Esophagus mucosa (tissue), 1 donor: ENCODE measurements around the gene CTNNA3. TPM values are rescaled to one million over a fixed set of nuclear protein-coding genes. Genes with fewer than 3 reads are reported as not detected.

Experiments
- ATAC-seq: fragments of 200-7000 bp; cut with Tn5 transposase; one replicate; pipeline ENCODE4 v1.9.1; 2020
- total RNA-seq: library from RNA; stranded (reverse); gene quantifications from one replicate; pipeline ENCODE4 v1.2.4, GENCODE V29; 2023
- donor health status: DM: yes; HTN: yes; CAD: no.

Gene CTNNA3
- total RNA-seq, 1 donor from 2014 or later: not detected

- ATAC-seq: no peak
Measured at GRCh38 chr10:66627156-66627555, 1068.8 kb downstream of the CTNNA3 start.

GRCh38 chr10:66625709-66626590 is 1070.0 kb downstream of the CTNNA3 start:
- ATAC-seq: no peak

GRCh38 chr10:66622050-66622449 is 1073.9 kb downstream of the CTNNA3 start:
- ATAC-seq: no peak

GRCh38 chr10:66604195-66604594 is 1091.8 kb downstream of the CTNNA3 start:
- no peak for ATAC-seq

GRCh38 chr10:66591865-66592264 is 1104.1 kb downstream of the CTNNA3 start:
- no peak for ATAC-seq

- ATAC-seq: no peak
Measured at GRCh38 chr10:66587680-66588050, 1108.3 kb downstream of the CTNNA3 start.

- ATAC-seq: no peak
Measured at GRCh38 chr10:66586897-66587679, 1108.9 kb downstream of the CTNNA3 start.

- no peak for ATAC-seq
Measured at GRCh38 chr10:66586073-66586472, 1109.9 kb downstream of the CTNNA3 start.

- no peak for ATAC-seq
Measured at GRCh38 chr10:66575251-66575855, 1120.6 kb downstream of the CTNNA3 start.

- ATAC-seq: no peak
Measured at GRCh38 chr10:66572700-66573099, 1123.3 kb downstream of the CTNNA3 start.

GRCh38 chr10:66565999-66566398 is 1130.0 kb downstream of the CTNNA3 start:
- no peak for ATAC-seq

- ATAC-seq: no peak
Measured at GRCh38 chr10:66564287-66564686, 1131.7 kb downstream of the CTNNA3 start.

- ATAC-seq: no peak
Measured at GRCh38 chr10:66555061-66555460, 1140.9 kb downstream of the CTNNA3 start.

GRCh38 chr10:66552331-66552730 is 1143.7 kb downstream of the CTNNA3 start:
- no peak for ATAC-seq

GRCh38 chr10:66550351-66550750 is 1145.6 kb downstream of the CTNNA3 start:
- ATAC-seq: no peak

- ATAC-seq: no peak
Measured at GRCh38 chr10:66538908-66539307, 1157.1 kb downstream of the CTNNA3 start.

GRCh38 chr10:66538371-66538770 is 1157.6 kb downstream of the CTNNA3 start:
- ATAC-seq: no peak

GRCh38 chr10:66537186-66537585 is 1158.8 kb downstream of the CTNNA3 start:
- ATAC-seq: no peak

GRCh38 chr10:66535439-66535838 is 1160.6 kb downstream of the CTNNA3 start:
- no peak for ATAC-seq

GRCh38 chr10:66534866-66535265 is 1161.1 kb downstream of the CTNNA3 start:
- no peak for ATAC-seq

- ATAC-seq: no peak
Measured at GRCh38 chr10:66521506-66521905, 1174.5 kb downstream of the CTNNA3 start.

- ATAC-seq: no peak
Measured at GRCh38 chr10:66519616-66520015, 1176.4 kb downstream of the CTNNA3 start.

GRCh38 chr10:66514666-66515065 is 1181.3 kb downstream of the CTNNA3 start:
- no peak for ATAC-seq
